ENCODE measurements around the gene NFU1.

Gene NFU1

DNA sequence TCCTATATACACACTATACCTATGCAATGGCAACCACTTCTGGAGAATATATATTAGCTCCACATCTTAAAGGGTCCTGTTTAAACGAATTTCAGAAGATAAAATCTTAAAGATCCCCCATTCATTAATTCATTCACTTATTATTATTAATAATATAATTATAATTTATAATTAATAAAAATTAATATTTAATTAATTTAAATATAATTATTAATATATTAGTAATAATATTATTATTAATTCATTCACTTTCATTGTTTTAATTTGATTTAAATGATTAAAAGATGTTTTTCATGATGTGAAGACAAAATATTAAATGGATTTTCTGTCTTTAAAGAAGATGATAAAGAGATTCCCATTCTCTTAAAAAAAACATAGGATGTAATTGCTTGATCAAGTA, 21.1 kb downstream of the NFU1 start:
- no peak overlapping the region for H3K4me2 ChIP-seq (ENCODE audit: low read length)
- no peak overlapping the region for H3K4me3 ChIP-seq (ENCODE audit: low read length)
- TF ChIP-seq EZH2phosphoT487 (IDR thresholded peaks at IDR 0.05; ENCODE audit: low read depth): no peak
- TF ChIP-seq, protein P1, sequence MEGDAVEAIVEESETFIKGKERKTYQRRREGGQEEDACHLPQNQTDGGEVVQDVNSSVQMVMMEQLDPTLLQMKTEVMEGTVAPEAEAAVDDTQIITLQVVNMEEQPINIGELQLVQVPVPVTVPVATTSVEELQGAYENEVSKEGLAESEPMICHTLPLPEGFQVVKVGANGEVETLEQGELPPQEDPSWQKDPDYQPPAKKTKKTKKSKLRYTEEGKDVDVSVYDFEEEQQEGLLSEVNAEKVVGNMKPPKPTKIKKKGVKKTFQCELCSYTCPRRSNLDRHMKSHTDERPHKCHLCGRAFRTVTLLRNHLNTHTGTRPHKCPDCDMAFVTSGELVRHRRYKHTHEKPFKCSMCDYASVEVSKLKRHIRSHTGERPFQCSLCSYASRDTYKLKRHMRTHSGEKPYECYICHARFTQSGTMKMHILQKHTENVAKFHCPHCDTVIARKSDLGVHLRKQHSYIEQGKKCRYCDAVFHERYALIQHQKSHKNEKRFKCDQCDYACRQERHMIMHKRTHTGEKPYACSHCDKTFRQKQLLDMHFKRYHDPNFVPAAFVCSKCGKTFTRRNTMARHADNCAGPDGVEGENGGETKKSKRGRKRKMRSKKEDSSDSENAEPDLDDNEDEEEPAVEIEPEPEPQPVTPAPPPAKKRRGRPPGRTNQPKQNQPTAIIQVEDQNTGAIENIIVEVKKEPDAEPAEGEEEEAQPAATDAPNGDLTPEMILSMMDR (IDR thresholded peaks at IDR 0.05; ENCODE audit: low read depth, low read length): no peak

DNA sequence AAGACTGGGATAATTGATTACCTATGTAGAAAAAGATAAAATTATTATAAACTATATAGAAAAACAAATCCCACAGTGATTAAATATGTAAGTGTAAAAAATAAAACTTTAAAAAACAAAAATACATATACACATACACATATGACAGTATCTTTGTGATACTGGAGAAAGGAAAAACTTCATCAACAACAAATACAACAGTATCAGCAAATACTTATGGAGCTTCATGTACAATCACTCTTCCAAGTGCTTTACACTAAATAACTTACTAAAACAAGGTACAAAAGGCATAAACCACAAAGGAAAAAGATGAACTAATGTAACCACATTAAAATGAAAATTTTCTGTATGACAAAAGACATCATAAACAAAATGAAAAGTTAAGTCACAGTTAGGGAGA, 26.1 kb downstream of the NFU1 start:
- H4K20me1 ChIP-seq (ENCODE audit: insufficient read depth, low read length): no peaks in the 10 kb centered on the region
- peaks cover 5% of the 10 kb centered on the region for H3K36me3 ChIP-seq (replicated peaks; ENCODE audit: low read depth, low read length)
- H3K9me3 ChIP-seq (ENCODE audit: insufficient read depth, low read length): no peaks in the 10 kb centered on the region
- H3K4me3 ChIP-seq (ENCODE audit: low read length): no peak overlapping the region
- no peaks in the 10 kb centered on the region for H3K4me1 ChIP-seq (ENCODE audit: low read length)
- H3K27ac ChIP-seq (ENCODE audit: low read length): no peak overlapping the region
- no peak overlapping the region for H2AFZ ChIP-seq (ENCODE audit: low read depth, low read length)
- no peaks in the 10 kb centered on the region for H3K79me2 ChIP-seq (ENCODE audit: low read length)
- no peak overlapping the region for H3K4me2 ChIP-seq (ENCODE audit: low read length)
- TF ChIP-seq, protein P1 (IDR thresholded peaks at IDR 0.05; ENCODE audit: low read depth, low read length): no peak
- no peak for TF ChIP-seq EZH2phosphoT487 (IDR thresholded peaks at IDR 0.05; ENCODE audit: low read depth)
- no peak overlapping the region for H3K9ac ChIP-seq (ENCODE audit: low read length)
- no peaks in the 10 kb centered on the region for H3K27me3 ChIP-seq (ENCODE audit: low read depth, low read length)

More for the DNA sequence above, 21.1 kb downstream of the NFU1 start:
- H3K9ac ChIP-seq (ENCODE audit: low read length): no peak overlapping the region
- no peaks in the 10 kb centered on the region for H3K4me1 ChIP-seq (ENCODE audit: low read length)
- H3K27ac ChIP-seq (ENCODE audit: low read length): no peak overlapping the region
- no peaks in the 10 kb centered on the region for H3K27me3 ChIP-seq (ENCODE audit: low read depth, low read length)
- H3K9me3 ChIP-seq (ENCODE audit: insufficient read depth, low read length): no peaks in the 10 kb centered on the region
- no peaks in the 10 kb centered on the region for H3K79me2 ChIP-seq (ENCODE audit: low read length)
- no peaks in the 10 kb centered on the region for H4K20me1 ChIP-seq (ENCODE audit: insufficient read depth, low read length)
- H2AFZ ChIP-seq (ENCODE audit: low read depth, low read length): no peak overlapping the region
- peaks cover 5% of the 10 kb centered on the region for H3K36me3 ChIP-seq (replicated peaks; ENCODE audit: low read depth, low read length)

DNA sequence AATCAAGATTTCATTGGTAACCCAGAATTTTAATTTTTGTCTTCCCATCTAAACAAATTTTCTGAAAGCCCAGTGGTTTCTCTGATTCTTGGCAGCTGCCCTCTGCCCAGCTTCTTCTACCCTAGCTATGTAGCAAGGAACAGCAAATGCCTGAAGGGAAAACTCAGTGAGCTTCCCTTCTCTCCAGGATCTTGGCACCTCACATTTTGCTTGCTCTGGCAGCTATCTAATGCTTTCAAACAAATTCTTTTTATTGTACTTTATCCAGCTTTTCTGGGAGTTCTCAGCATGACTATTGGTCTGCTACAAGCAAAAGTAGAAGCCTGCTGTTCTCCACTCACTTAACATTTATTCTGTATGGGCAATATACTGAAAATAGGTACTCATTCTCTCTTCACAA, 31.9 kb downstream of the NFU1 start:
- H4K20me1 ChIP-seq (ENCODE audit: insufficient read depth, low read length): no peaks in the 10 kb centered on the region
- H3K4me2 ChIP-seq (ENCODE audit: low read length): no peak overlapping the region
- no peak overlapping the region for H3K9ac ChIP-seq (ENCODE audit: low read length)
- H3K79me2 ChIP-seq (ENCODE audit: low read length): no peaks in the 10 kb centered on the region
- no peak overlapping the region for H2AFZ ChIP-seq (ENCODE audit: low read depth, low read length)
- H3K9me3 ChIP-seq (ENCODE audit: insufficient read depth, low read length): no peaks in the 10 kb centered on the region
- H3K4me3 ChIP-seq (ENCODE audit: low read length): no peak overlapping the region
- no peak overlapping the region for H3K27ac ChIP-seq (ENCODE audit: low read length)
- TF ChIP-seq, protein P1 (IDR thresholded peaks at IDR 0.05; ENCODE audit: low read depth, low read length): no peak
- TF ChIP-seq EZH2phosphoT487 (IDR thresholded peaks at IDR 0.05; ENCODE audit: low read depth): no peak
- peaks cover 8% of the 10 kb centered on the region for H3K36me3 ChIP-seq (replicated peaks; ENCODE audit: low read depth, low read length)
- no peaks in the 10 kb centered on the region for H3K4me1 ChIP-seq (ENCODE audit: low read length)
- no peaks in the 10 kb centered on the region for H3K27me3 ChIP-seq (ENCODE audit: low read depth, low read length)

DNA sequence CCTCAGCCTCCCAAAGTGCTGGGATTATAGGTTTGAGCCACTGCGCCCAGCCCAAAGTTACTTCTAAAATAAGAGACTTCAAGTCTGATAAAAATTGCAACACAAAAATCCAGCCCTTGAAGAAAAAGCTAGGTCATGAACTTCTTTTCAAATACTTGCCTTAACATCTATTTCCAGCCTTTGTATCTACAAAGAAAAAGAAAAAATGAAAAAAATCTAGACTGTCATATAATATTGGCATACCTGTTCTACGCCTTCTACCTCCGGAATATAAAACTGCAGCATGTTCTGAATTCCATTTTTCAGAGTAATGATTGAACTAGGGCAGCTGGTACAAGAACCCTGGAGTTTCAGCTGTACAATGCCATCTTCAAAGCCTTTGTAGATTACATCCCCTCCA, 37.1 kb downstream of the NFU1 start:
- Histone ChIP-seq H3K79me2 (ENCODE audit: low read length) (no peaks in the 10 kb centered on the region), H3K4me1 (ENCODE audit: low read length) (no peaks in the 10 kb centered on the region), H3K27ac (ENCODE audit: low read length) (no peak overlapping the region), H3K4me2 (ENCODE audit: low read length) (no peak overlapping the region), H3K9me3 (ENCODE audit: insufficient read depth, low read length) (no peaks in the 10 kb centered on the region), H3K27me3 (ENCODE audit: low read depth, low read length) (no peaks in the 10 kb centered on the region), H3K36me3 (replicated peaks; ENCODE audit: low read depth, low read length) (peaks cover 11% of the 10 kb centered on the region), H2AFZ (ENCODE audit: low read depth, low read length) (no peak overlapping the region), H3K9ac (ENCODE audit: low read length) (no peak overlapping the region), H4K20me1 (ENCODE audit: insufficient read depth, low read length) (no peaks in the 10 kb centered on the region), H3K4me3 (ENCODE audit: low read length) (no peak overlapping the region)
- TF ChIP-seq EZH2phosphoT487 (IDR thresholded peaks at IDR 0.05; ENCODE audit: low read depth): no peak
- TF ChIP-seq, protein P1 (IDR thresholded peaks at IDR 0.05; ENCODE audit: low read depth, low read length): no peak

Measured in OCI-LY3 (cell line).